ENCODE measurements around the gene ATCAY.
"Not testable (repeated sequence)": the region's sequence is repeated elsewhere in the genome, so short reads cannot be mapped to it uniquely, and the experiment has no call there.

ATCAY gene

GRCh38 chr19:3936506-3937442 is 56.3 kb downstream of the ATCAY start:
- no peak overlapping the region for H2AFZ ChIP-seq (ENCODE audit: low read depth, low read length)
- no peaks in the 10 kb centered on the region for H3K4me1 ChIP-seq (ENCODE audit: low read length)
- H3K27me3 ChIP-seq (ENCODE audit: low read depth, low read length), result no peaks in the 10 kb centered on the region

GRCh38 chr19:3938300-3938950 is 57.9 kb downstream of the ATCAY start:
- not testable (repeated sequence) for H3K4me2 ChIP-seq (ENCODE audit: low read length); H3K4me1 ChIP-seq (ENCODE audit: low read length); H4K20me1 ChIP-seq (ENCODE audit: insufficient read depth, low read length); H2AFZ ChIP-seq (ENCODE audit: low read depth, low read length); H3K9ac ChIP-seq (ENCODE audit: low read length); H3K36me3 ChIP-seq (replicated peaks; ENCODE audit: low read depth, low read length); H3K9me3 ChIP-seq (ENCODE audit: insufficient read depth, low read length); H3K27me3 ChIP-seq (ENCODE audit: low read depth, low read length); H3K79me2 ChIP-seq (ENCODE audit: low read length); H3K27ac ChIP-seq (ENCODE audit: low read length); H3K4me3 ChIP-seq (ENCODE audit: low read length)

More at GRCh38 chr19:3936506-3937442, 56.3 kb downstream of the ATCAY start:
- no peak overlapping the region for H3K27ac ChIP-seq (ENCODE audit: low read length)
- no peaks in the 10 kb centered on the region for H3K79me2 ChIP-seq (ENCODE audit: low read length)
- no peaks in the 10 kb centered on the region for H3K36me3 ChIP-seq (replicated peaks; ENCODE audit: low read depth, low read length)
- no peaks in the 10 kb centered on the region for H3K9me3 ChIP-seq (ENCODE audit: insufficient read depth, low read length)
- no peak overlapping the region for H3K4me2 ChIP-seq (ENCODE audit: low read length)
- no peaks in the 10 kb centered on the region for H4K20me1 ChIP-seq (ENCODE audit: insufficient read depth, low read length)
- TF ChIP-seq EZH2phosphoT487 (IDR thresholded peaks at IDR 0.05; ENCODE audit: low read depth) (no peak), CTCF (IDR thresholded peaks at IDR 0.05; ENCODE audit: low read depth, low read length) (no peak)
- H3K4me3 ChIP-seq (ENCODE audit: low read length), result no peak overlapping the region
- H3K9ac ChIP-seq (ENCODE audit: low read length), result no peak overlapping the region

- Histone ChIP-seq H3K9me3 (ENCODE audit: insufficient read depth, low read length) (no peaks in the 10 kb centered on the region), H2AFZ (ENCODE audit: low read depth, low read length) (no peak overlapping the region), H3K27ac (ENCODE audit: low read length) (no peak overlapping the region), H3K27me3 (ENCODE audit: low read depth, low read length) (no peaks in the 10 kb centered on the region), H3K4me2 (ENCODE audit: low read length) (no peak overlapping the region), H3K4me1 (ENCODE audit: low read length) (no peaks in the 10 kb centered on the region), H3K9ac (ENCODE audit: low read length) (no peak overlapping the region), H3K36me3 (replicated peaks; ENCODE audit: low read depth, low read length) (no peaks in the 10 kb centered on the region), H3K79me2 (ENCODE audit: low read length) (no peaks in the 10 kb centered on the region), H4K20me1 (ENCODE audit: insufficient read depth, low read length) (no peaks in the 10 kb centered on the region), H3K4me3 (ENCODE audit: low read length) (no peak overlapping the region)
- no peak for TF ChIP-seq EZH2phosphoT487 (IDR thresholded peaks at IDR 0.05; ENCODE audit: low read depth)
- TF ChIP-seq CTCF (IDR thresholded peaks at IDR 0.05; ENCODE audit: low read depth, low read length), result no peak
Measured at GRCh38 chr19:3942790-3943409, 62.4 kb downstream of the ATCAY start.

DNA sequence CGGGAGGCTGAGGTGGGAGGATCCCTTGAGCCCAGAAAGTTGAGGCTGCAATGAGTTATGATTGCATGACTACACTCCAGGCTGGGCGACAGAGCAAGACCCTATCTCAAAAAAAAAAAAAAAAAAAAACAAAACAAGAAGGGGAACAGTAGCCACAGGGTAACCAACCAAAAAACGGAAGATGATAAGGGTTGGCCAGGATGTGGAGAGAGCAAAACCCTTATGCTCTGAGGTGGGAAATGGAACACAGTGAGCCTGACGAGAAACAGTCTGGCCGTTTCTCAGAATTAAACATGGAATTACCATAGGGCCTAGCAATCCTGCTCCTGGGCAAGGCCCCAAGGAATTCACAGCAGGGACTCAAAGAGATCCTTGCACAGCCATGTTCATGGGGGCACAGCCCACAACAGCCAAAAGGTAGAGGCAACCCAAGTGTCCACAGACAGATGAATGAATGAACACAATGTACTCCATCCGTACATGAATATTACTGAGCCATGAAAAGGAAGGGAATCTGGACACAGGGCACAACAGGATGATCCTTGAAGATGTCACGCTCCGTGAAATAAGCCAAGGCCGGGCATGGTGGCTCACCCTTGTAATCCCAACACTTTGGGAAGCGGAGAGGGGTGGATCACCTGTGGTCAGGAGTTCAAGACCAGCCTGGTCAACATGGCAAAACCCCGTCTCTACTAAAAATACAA is 63.7 kb downstream of the ATCAY start:
- Histone ChIP-seq H3K27me3 (ENCODE audit: low read depth, low read length) (no peaks in the 10 kb centered on the region), H2AFZ (ENCODE audit: low read depth, low read length) (no peak overlapping the region), H3K9ac (ENCODE audit: low read length) (no peak overlapping the region), H3K27ac (ENCODE audit: low read length) (no peak overlapping the region), H3K9me3 (ENCODE audit: insufficient read depth, low read length) (no peaks in the 10 kb centered on the region), H3K4me1 (ENCODE audit: low read length) (no peaks in the 10 kb centered on the region), H3K36me3 (replicated peaks; ENCODE audit: low read depth, low read length) (no peaks in the 10 kb centered on the region), H3K4me3 (ENCODE audit: low read length) (no peak overlapping the region), H3K4me2 (ENCODE audit: low read length) (no peak overlapping the region), H4K20me1 (ENCODE audit: insufficient read depth, low read length) (no peaks in the 10 kb centered on the region), H3K79me2 (ENCODE audit: low read length) (no peaks in the 10 kb centered on the region)
- TF ChIP-seq EZH2phosphoT487 (IDR thresholded peaks at IDR 0.05; ENCODE audit: low read depth) (no peak), CTCF (IDR thresholded peaks at IDR 0.05; ENCODE audit: low read depth, low read length) (no peak)

All from OCI-LY3 (cell line).